K562 (cell line): ENCODE results near the gene STT3B. TPM values are rescaled to one million over a fixed set of nuclear protein-coding genes. Genes with fewer than 3 reads are reported as not detected.

Experiments
- CAMTA2 ChIP-seq: fragments of 250-450 bp; sonication (Bioruptor Pico); conservative IDR thresholded peaks from 2 replicates; pipeline ENCODE4 v1.5.1; 2022
- CBX1 ChIP-seq: sonication (generic); IDR thresholded peaks from 2 replicates; pipeline ENCODE4 v1.6.1; 2016; ENCODE audit warnings: antibody characterized with exemption, low read depth, mild to moderate bottlenecking
- FOXJ3 ChIP-seq: sonication (generic); formaldehyde crosslinking; IDR thresholded peaks from 2 replicates; pipeline ENCODE4 v1.4.0; 2020; ENCODE audit warnings: mild to moderate bottlenecking, missing genetic modification reagents
- LCOR ChIP-seq: sonication (generic); formaldehyde crosslinking; IDR thresholded peaks from 2 replicates; pipeline ENCODE4 v1.8.0; 2022; ENCODE audit warnings: mild to moderate bottlenecking, missing genetic modification reagents
- MCM7 ChIP-seq, 2 experiments: fragments of 450-650 bp; IDR thresholded peaks; 2 replicates each; pipeline ENCODE4 v1.6.1; 2016 to 2018
- MEIS2 ChIP-seq: fragments of 450-650 bp; IDR thresholded peaks from 2 replicates; pipeline ENCODE4 v1.6.1; 2014; ENCODE audit warnings: mild to moderate bottlenecking; ENCODE audit not compliant: partially characterized antibody
- PCBP1 ChIP-seq: fragments of 200-400 bp; formaldehyde crosslinking; IDR thresholded peaks from 2 replicates; pipeline ENCODE4 v1.6.1; 2018; ENCODE audit warnings: mild to moderate bottlenecking, low read depth, low read length; ENCODE audit not compliant: poor library complexity, severe bottlenecking
- POLR2G ChIP-seq: fragments of 200-400 bp; formaldehyde crosslinking; IDR thresholded peaks from 2 replicates; pipeline ENCODE4 v1.6.1; 2017; ENCODE audit warnings: low read depth, mild to moderate bottlenecking, antibody characterized with exemption, low read length, moderate library complexity
- PURB ChIP-seq: sonication (generic); formaldehyde crosslinking; IDR thresholded peaks from 2 replicates; pipeline ENCODE4 v1.9.0; 2021; ENCODE audit warnings: low read depth, mild to moderate bottlenecking, missing genetic modification reagents
- RB1 ChIP-seq: fragments of 450-650 bp; IDR thresholded peaks from 2 replicates; pipeline ENCODE4 v1.6.1; 2017; ENCODE audit warnings: low read depth, mild to moderate bottlenecking
- RBM15 ChIP-seq: fragments of 200-400 bp; formaldehyde crosslinking; IDR thresholded peaks from 2 replicates; pipeline ENCODE4 v1.6.1; 2018; ENCODE audit warnings: mild to moderate bottlenecking, low read length, moderate library complexity; ENCODE audit not compliant: insufficient read depth
- SAP30 ChIP-seq: fragments of 200-600 bp; sonication (generic); IDR thresholded peaks from 2 replicates; pipeline ENCODE4 v1.6.1; 2012; ENCODE audit warnings: borderline replicate concordance, low read depth, mild to moderate bottlenecking, moderate library complexity, low read length, control low read depth, inconsistent platforms; ENCODE audit not compliant: insufficient read depth, poor library complexity, severe bottlenecking
- SIN3A ChIP-seq, 2 experiments: fragments of 150-350 bp in 1 of 2; IDR thresholded peaks; 2 replicates each; pipeline ENCODE4 v1.6.1; 2011 to 2016; ENCODE audit warnings: borderline replicate concordance in 2 of 2, low read depth in 2 of 2, low read length in 2 of 2, mild to moderate bottlenecking in 2 of 2, moderate library complexity in 2 of 2; ENCODE audit not compliant: control insufficient read depth in 1 of 2
- SLC30A9 ChIP-seq: fragments of 250-450 bp; sonication (Bioruptor Pico); IDR thresholded peaks from 2 replicates; pipeline ENCODE4 v1.8.0; 2022; ENCODE audit warnings: mild to moderate bottlenecking, moderate library complexity
- SMC3 ChIP-seq: conservative IDR thresholded peaks from 2 replicates; pipeline ENCODE4 v1.6.1; 2011; ENCODE audit warnings: low read depth, low read length, improper control_type of control experiment; ENCODE audit not compliant: insufficient read depth
- TARDBP ChIP-seq: fragments of 450-650 bp; IDR thresholded peaks from 2 replicates; pipeline ENCODE4 v1.6.1; 2016
- TCF7 ChIP-seq: sonication (generic); IDR thresholded peaks from 2 replicates; pipeline ENCODE4 v1.6.1; 2016; ENCODE audit warnings: antibody characterized with exemption, borderline replicate concordance
- TGIF2 ChIP-seq: sonication (generic); formaldehyde crosslinking; IDR thresholded peaks from 2 replicates; pipeline ENCODE4 v1.8.1; 2022; ENCODE audit warnings: mild to moderate bottlenecking, missing genetic modification reagents, moderate library complexity
- THRA ChIP-seq: fragments of 450-650 bp; IDR thresholded peaks from 2 replicates; pipeline ENCODE4 v1.6.1; 2017; ENCODE audit warnings: mild to moderate bottlenecking, moderate library complexity
- ZBTB12 ChIP-seq: fragments of 250-450 bp; sonication (Bioruptor Pico); IDR thresholded peaks from 2 replicates; pipeline ENCODE4 v1.4.0; 2020
- ZFP36 ChIP-seq: fragments of 150-350 bp; IDR thresholded peaks from 2 replicates; pipeline ENCODE4 v1.6.1; 2018; ENCODE audit warnings: low read length, low read depth; ENCODE audit not compliant: partially characterized antibody
- ZNF140 ChIP-seq: fragments of 250-450 bp; sonication (Bioruptor Pico); IDR thresholded peaks from 2 replicates; pipeline ENCODE4 v1.8.0; 2021; ENCODE audit warnings: moderate library complexity, mild to moderate bottlenecking, inconsistent platforms
- ZNF184 ChIP-seq: sonication (generic); formaldehyde crosslinking; IDR thresholded peaks from 2 replicates; pipeline ENCODE4 v1.5.0; 2020; ENCODE audit warnings: missing genetic modification reagents
- ZNF324 ChIP-seq: fragments of 250-450 bp; sonication (Bioruptor Pico); IDR thresholded peaks from 2 replicates; pipeline ENCODE4 v1.4.0; 2020; ENCODE audit warnings: mild to moderate bottlenecking
- ZNF586 ChIP-seq: fragments of 450-650 bp; formaldehyde crosslinking; conservative IDR thresholded peaks from 2 replicates; pipeline ENCODE4 v1.4.0; 2020; ENCODE audit warnings: mild to moderate bottlenecking, moderate library complexity
- ZSCAN32 ChIP-seq: fragments of 450-650 bp; formaldehyde crosslinking; IDR thresholded peaks from 2 replicates; pipeline ENCODE4 v1.4.0; 2020; ENCODE audit warnings: mild to moderate bottlenecking, moderate library complexity
- ZZZ3 ChIP-seq: fragments of 450-650 bp; IDR thresholded peaks from 2 replicates; pipeline ENCODE4 v1.6.1; 2016; ENCODE audit warnings: antibody characterized with exemption, mild to moderate bottlenecking, moderate library complexity
- polyA plus RNA-seq, 8 experiments: library from polyadenylated mRNA; depleted of rRNA in 4 of 8; stranded (reverse) in 5 of 8; unstranded in 3 of 8; fragments of >200 nt; fragmentation: Nextera tagmentation in 2 of 8; fragmentation: Illumina TruSeq in 1 of 8; extraction: Ambion mirVana in 2 of 8; extraction: Trizol in 1 of 8; gene quantifications; 2 replicates each; pipeline versions ENCODE4 v1.2.1 to v1.2.3, GENCODE V29; 2011 to 2014; ENCODE audit warnings: inconsistent platforms in 1 of 8, missing spikeins in 1 of 8
- total RNA-seq, 7 experiments: library from RNA; depleted of rRNA in 6 of 7; stranded (reverse); fragments of >200 nt in 6 of 7; fragmentation: Illumina TruSeq in 2 of 7; extraction: Trizol in 2 of 7; gene quantifications; 2 replicates each; pipeline versions ENCODE4 v1.2.1 to v1.2.3, GENCODE V29; 2011 to 2021; ENCODE audit warnings: low replicate concordance in 1 of 7

STT3B gene
- total and polyA plus RNA-seq, 9 of the 15 experiments (the other 6 are each of a cell fraction or from before 2014, with no cell fraction given): 22.4 to 147 (median 100) TPM

GRCh38 chr3:31532587-31533168, at the start of gene STT3B (continued):
- TF ChIP-seq CBX1: no peak; the same call in 1 of the 2 replicates
- peak; percentile 62; the same call in 1 of the 2 replicates for TF ChIP-seq TCF7
- TF ChIP-seq ZNF184: no peak
- TF ChIP-seq SMC3: no peak
- no peak for TF ChIP-seq ZZZ3
- TF ChIP-seq SLC30A9 (CRISPR knock-in tag): no peak
- no peak for TF ChIP-seq THRA
- peak; percentile 83 for TF ChIP-seq POLR2G
- TF ChIP-seq FOXJ3: no peak
- TF ChIP-seq LCOR (CRISPR knock-in tag): peak; percentile 88
- TF ChIP-seq SAP30: peak; percentile 31
- TF ChIP-seq RBM15: no peak
- TF ChIP-seq PCBP1: no peak
- TF ChIP-seq PURB: no peak
- TF ChIP-seq ZNF140 (CRISPR knock-in tag): no peak
- no peak for TF ChIP-seq MCM7 (IDR thresholded peaks at IDR 0.05)
- TF ChIP-seq SIN3A (IDR thresholded peaks at IDR 0.05; ENCODE audit: borderline replicate concordance in 2 of 2, control insufficient read depth in 1 of 2, low read depth in 2 of 2, low read length in 2 of 2): no peak; a peak in 1 of 4 replicates
- no peak for TF ChIP-seq TARDBP
- no peak for TF ChIP-seq MEIS2
- TF ChIP-seq CAMTA2 (CRISPR knock-in tag): no peak
- no peak for TF ChIP-seq ZNF586 (CRISPR knock-in tag)
- TF ChIP-seq ZFP36: no peak
- no peak; the same call in none of the 2 replicates for TF ChIP-seq RB1
- TF ChIP-seq ZNF324: no peak
- no peak for TF ChIP-seq ZBTB12 (CRISPR knock-in tag)
- TF ChIP-seq TGIF2 (CRISPR knock-in tag): no peak
- no peak for TF ChIP-seq ZSCAN32 (CRISPR knock-in tag)
